HCT116 (cell line): Measurements from ENCODE around the gene MIPEP. TPM values are rescaled to one million over a fixed set of nuclear protein-coding genes. Genes with fewer than 3 reads are reported as not detected.

Experiments used
- ATAC-seq: fragments of 200-7000 bp; cut with Tn5 transposase; 2 replicates; pipeline ENCODE4 v1.9.1; 2020; ENCODE audit warnings: mild to moderate bottlenecking, moderate library complexity
- BruUV-seq: library from RNA; stranded (reverse); fragments of 400-500 nt; replicated peaks from 2 replicates; lab custom pipeline; 2021; lab: Mats Ljungman, UMichigan
- CTCF ChIA-PET: fragments of 300-600 bp; sonication (Branson Sonifier 250); formaldehyde crosslinking; loops from one replicate; lab custom pipeline; 2021; ENCODE audit warnings: antibody characterized with exemption; lab: Charles Lee
- POLR2A ChIA-PET: fragments of 300-600, 350-600 bp; sonication (Branson Sonifier 250); formaldehyde crosslinking; loops from one replicate; lab custom pipeline; 2021; ENCODE audit warnings: antibody characterized with exemption; lab: Charles Lee
- RAD21 ChIA-PET, 2 experiments: fragments of 300-600 bp; sonication (Branson Sonifier 250); formaldehyde crosslinking; loops; one replicate each; lab custom pipeline; 2023; ENCODE audit warnings: low total read pairs in 2 of 2; ENCODE audit not compliant: uncharacterized antibody in 2 of 2, unreplicated experiment in 2 of 2, low non-redundant PET in 1 of 2; lab: Charles Lee
- DNase-seq: peaks from one replicate; pipeline ENCODE4 v3.0.0-alpha.2; 2010; ENCODE audit warnings: low read depth, low spot score
- H2AFZ ChIP-seq: fragments of 200-600 bp; shearing (Covaris generic), sonication (generic); 2 replicates; pipeline ENCODE4 v1.6.1; 2017; ENCODE audit warnings: low read depth, mixed run types, mixed read lengths, antibody characterized with exemption, low read length; ENCODE audit not compliant: poor library complexity, severe bottlenecking
- H3K27ac ChIP-seq: 2 replicates; pipeline ENCODE4 v1.5.1; 2012; ENCODE audit warnings: low read depth, low read length
- H3K27me3 ChIP-seq: fragments of 200-600 bp; sonication (generic); 2 replicates; pipeline ENCODE4 v1.6.1; 2016; ENCODE audit warnings: mixed run types, low read length, mixed read lengths; ENCODE audit not compliant: insufficient read depth
- H3K36me3 ChIP-seq, 2 experiments: fragments of 200-500 bp in 1 of 2; fragments of 200-600 bp in 1 of 2; sonication (Bioruptor generic) in 1 of 2; sonication (generic) in 1 of 2; 2 replicates each; pipeline versions ENCODE4 v1.5.1 to v1.6.1; 2014 to 2016; ENCODE audit warnings: low read length in 2 of 2, inconsistent platforms in 1 of 2, mixed read lengths in 1 of 2, mixed run types in 1 of 2; ENCODE audit not compliant: insufficient read depth in 2 of 2, control insufficient read depth in 1 of 2
- H3K4me1 ChIP-seq, 2 experiments: fragments of 200-600 bp in 1 of 2; sonication (generic) in 1 of 2; 2 replicates each; pipeline versions ENCODE4 v1.5.1 to v1.6.1; 2012 to 2017; ENCODE audit warnings: low read length in 2 of 2, inconsistent platforms in 1 of 2, mild to moderate bottlenecking in 1 of 2, mixed read lengths in 1 of 2, mixed run types in 1 of 2, moderate library complexity in 1 of 2; ENCODE audit not compliant: insufficient read depth in 2 of 2, control insufficient read depth in 1 of 2
- H3K4me2 ChIP-seq: fragments of 200-600 bp; sonication (generic); 2 replicates; pipeline ENCODE4 v1.6.1; 2017; ENCODE audit warnings: mixed run types, low read length, mixed read lengths
- H3K4me3 ChIP-seq, 2 experiments: fragments of 200-600 bp in 1 of 2; sonication (generic) in 1 of 2; replicated peaks in 1 of 2; 2 replicates each; pipeline ENCODE4 v1.5.1; 2011 to 2016; ENCODE audit warnings: low read length in 2 of 2, control low read depth in 1 of 2, low read depth in 1 of 2, mild to moderate bottlenecking in 1 of 2, mixed read lengths in 1 of 2, mixed run types in 1 of 2
- H3K79me2 ChIP-seq: fragments of 200-600 bp; sonication (generic); 2 replicates; pipeline ENCODE4 v1.6.1; 2017; ENCODE audit warnings: mild to moderate bottlenecking, mixed run types, low read length, moderate library complexity, mixed read lengths; ENCODE audit not compliant: insufficient read depth
- H3K9ac ChIP-seq: fragments of 200-600 bp; sonication (generic); 2 replicates; pipeline ENCODE4 v1.6.1; 2016; ENCODE audit warnings: low read length, mixed read lengths
- H3K9me2 ChIP-seq: fragments of 200-600 bp; sonication (generic), shearing (Covaris generic); 2 replicates; pipeline ENCODE4 v1.6.1; 2017; ENCODE audit warnings: mixed run types, mild to moderate bottlenecking, moderate library complexity; ENCODE audit not compliant: insufficient read depth
- H3K9me3 ChIP-seq, 2 experiments: fragments of 200-500 bp in 1 of 2; fragments of 200-600 bp in 1 of 2; sonication (Bioruptor generic) in 1 of 2; sonication (generic) in 1 of 2; 2 replicates each; pipeline ENCODE4 v1.6.1; 2014 to 2017; ENCODE audit warnings: low read length in 2 of 2, mixed read lengths in 2 of 2, inconsistent platforms in 1 of 2, low read depth in 1 of 2, mild to moderate bottlenecking in 1 of 2, mixed run types in 1 of 2, moderate library complexity in 1 of 2; ENCODE audit not compliant: control insufficient read depth in 1 of 2, insufficient read depth in 1 of 2
- H4K20me1 ChIP-seq: fragments of 200-600 bp; sonication (generic), shearing (Covaris generic); 2 replicates; pipeline ENCODE4 v1.6.1; 2017; ENCODE audit warnings: mixed run types, mild to moderate bottlenecking, moderate library complexity; ENCODE audit not compliant: insufficient read depth
- ATF3 ChIP-seq: IDR thresholded peaks from 2 replicates; pipeline ENCODE4 v1.6.1; 2012
- CEBPB ChIP-seq: IDR thresholded peaks from 2 replicates; pipeline ENCODE4 v1.6.1; 2012; ENCODE audit warnings: low read depth
- CTCF ChIP-seq, 3 experiments: fragments of 200-600 bp in 1 of 3; sonication (generic) in 1 of 3; IDR thresholded peaks in 2 of 3; conservative IDR thresholded peaks in 1 of 3; 2 replicates each; pipeline ENCODE4 v1.5.1; 2012 to 2017; ENCODE audit warnings: low read depth in 2 of 3, low read length in 2 of 3, antibody characterized with exemption in 1 of 3, borderline replicate concordance in 1 of 3, control low read depth in 1 of 3, mild to moderate bottlenecking in 1 of 3, mixed read lengths in 1 of 3, mixed run types in 1 of 3, moderate library complexity in 1 of 3; ENCODE audit not compliant: insufficient read depth in 1 of 3
- FOSL1 ChIP-seq: IDR thresholded peaks from 2 replicates; pipeline ENCODE4 v1.6.1; 2012; ENCODE audit warnings: low read depth
- POLR2A ChIP-seq: IDR thresholded peaks from 2 replicates; pipeline ENCODE4 v1.7.0; 2011; ENCODE audit warnings: borderline replicate concordance; ENCODE audit not compliant: insufficient read depth, insufficient read length; ENCODE audit errors: extremely low read depth
- TCF7L2 ChIP-seq: IDR thresholded peaks from 2 replicates; pipeline ENCODE4 v1.7.0; 2011; ENCODE audit warnings: borderline replicate concordance, inconsistent platforms; ENCODE audit not compliant: insufficient read depth, insufficient read length; ENCODE audit errors: extremely low read depth
- ZBTB33 ChIP-seq: IDR thresholded peaks from 2 replicates; pipeline ENCODE4 v1.6.1; 2011; ENCODE audit warnings: mild to moderate bottlenecking, low read length, moderate library complexity; ENCODE audit not compliant: insufficient replicate concordance; ENCODE audit errors: extremely low read depth
- intact Hi-C: fragments of 100-400 bp; cut with micrococcal nuclease; formaldehyde crosslinking; loops from 2 replicates; pipeline ENCODE4 v1.10.0; 2022
- total RNA-seq: library from RNA; stranded (reverse); gene quantifications from one replicate; pipeline ENCODE4 v1.2.1, GENCODE V29; 2021; ENCODE audit not compliant: unreplicated experiment

Gene MIPEP
- total RNA-seq, 1 experiment from 2014 or later: 33.3 TPM

GRCh38 chr13:23692816-23693215, 196.4 kb downstream of the MIPEP start:
- BruUV-seq: no TSS peak
- Histone ChIP-seq H3K9me2 (no peaks in the 10 kb centered on the region), H3K9me3 (no peaks in the 10 kb centered on the region), H3K79me2 (no peaks in the 10 kb centered on the region), H3K36me3 (no peaks in the 10 kb centered on the region), H4K20me1 (no peaks in the 10 kb centered on the region), H3K27ac (no peak overlapping the region), H3K4me2 (no peak overlapping the region), H3K9ac (no peak overlapping the region), H3K4me3 (no peak overlapping the region), H2AFZ (no peak overlapping the region), H3K4me1 (no peaks in the 10 kb centered on the region), H3K27me3 (no peaks in the 10 kb centered on the region)
- ChIA-PET CTCF (no interaction called here), RAD21 (no interaction called here), POLR2A (no interaction called here)
- no peak for DNase-seq
- intact Hi-C loops: no loop called here
- TF ChIP-seq ZBTB33 (no peak), TCF7L2 (no peak), ATF3 (no peak), FOSL1 (no peak), POLR2A (no peak), CEBPB (no peak), CTCF (IDR thresholded peaks at IDR 0.05 in 2 of 3, conservative IDR thresholded peaks at IDR 0.05 in 1 of 3; ENCODE audit: borderline replicate concordance in 1 of 3, insufficient read depth in 1 of 3, low read depth in 2 of 3, low read length in 2 of 3) (no peak)
- no peak for ATAC-seq
